Esophagus muscularis mucosa (tissue), 3 donors: ENCODE results near the gene SEC61G.

Experiments
- POLR2A ChIP-seq: fragments of 450-650 bp; IDR thresholded peaks from one replicate; pipeline ENCODE4 v1.6.1; 2017; ENCODE audit warnings: antibody characterized with exemption, moderate library complexity, mild to moderate bottlenecking, low read depth
- POLR2AphosphoS5 ChIP-seq, 2 donors: sonication (generic); formaldehyde crosslinking; IDR thresholded peaks; one replicate each; pipeline ENCODE4 v1.6.1; 2017; ENCODE audit warnings: antibody characterized with exemption in 2 of 2
- TF ChIP-seq, protein P1 (sequence below), 3 experiments: fragments of 200-600 bp in 2 of 3; fragments of 450-650 bp in 1 of 3; sonication (generic) in 2 of 3; IDR thresholded peaks; one replicate each; pipeline ENCODE4 v1.5.1; 2017 to 2019; ENCODE audit warnings: antibody characterized with exemption in 3 of 3, mild to moderate bottlenecking in 2 of 3, moderate library complexity in 1 of 3

DNA sequence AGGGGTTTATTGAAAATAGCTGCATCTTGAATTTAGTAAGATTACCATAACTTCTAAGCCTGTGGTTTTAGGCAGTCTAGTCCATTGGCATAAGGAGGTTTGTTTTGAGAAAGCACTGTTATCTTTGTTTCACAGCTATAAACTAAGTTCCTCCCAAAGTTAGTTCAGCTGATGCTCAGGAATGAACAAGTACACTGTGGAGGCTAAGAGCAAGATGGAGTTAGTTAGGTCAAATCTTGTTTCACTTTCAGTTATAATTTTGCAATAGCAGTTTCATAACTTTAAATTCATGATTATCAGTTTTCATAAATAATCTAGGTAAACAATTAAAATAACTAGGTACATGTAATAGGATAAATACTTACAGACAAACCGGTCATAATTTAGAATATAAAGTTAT is 15.4 kb downstream of the SEC61G start:
- TF ChIP-seq POLR2A (no peak), POLR2AphosphoS5 (IDR thresholded peaks at IDR 0.05) (no peak)
- TF ChIP-seq, protein P1, sequence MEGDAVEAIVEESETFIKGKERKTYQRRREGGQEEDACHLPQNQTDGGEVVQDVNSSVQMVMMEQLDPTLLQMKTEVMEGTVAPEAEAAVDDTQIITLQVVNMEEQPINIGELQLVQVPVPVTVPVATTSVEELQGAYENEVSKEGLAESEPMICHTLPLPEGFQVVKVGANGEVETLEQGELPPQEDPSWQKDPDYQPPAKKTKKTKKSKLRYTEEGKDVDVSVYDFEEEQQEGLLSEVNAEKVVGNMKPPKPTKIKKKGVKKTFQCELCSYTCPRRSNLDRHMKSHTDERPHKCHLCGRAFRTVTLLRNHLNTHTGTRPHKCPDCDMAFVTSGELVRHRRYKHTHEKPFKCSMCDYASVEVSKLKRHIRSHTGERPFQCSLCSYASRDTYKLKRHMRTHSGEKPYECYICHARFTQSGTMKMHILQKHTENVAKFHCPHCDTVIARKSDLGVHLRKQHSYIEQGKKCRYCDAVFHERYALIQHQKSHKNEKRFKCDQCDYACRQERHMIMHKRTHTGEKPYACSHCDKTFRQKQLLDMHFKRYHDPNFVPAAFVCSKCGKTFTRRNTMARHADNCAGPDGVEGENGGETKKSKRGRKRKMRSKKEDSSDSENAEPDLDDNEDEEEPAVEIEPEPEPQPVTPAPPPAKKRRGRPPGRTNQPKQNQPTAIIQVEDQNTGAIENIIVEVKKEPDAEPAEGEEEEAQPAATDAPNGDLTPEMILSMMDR (IDR thresholded peaks at IDR 0.05): no peak
